Immature natural killer cell (primary cell): ENCODE measurements around the gene CACNG3. TPM values are rescaled to one million over a fixed set of nuclear protein-coding genes. Genes with fewer than 3 reads are reported as not detected.

ENCODE experiments used
- DNase-seq, 3 donors: peaks; one replicate each; pipeline ENCODE4 v3.0.0; 2022; ENCODE audit warnings: mixed read lengths in 1 of 3
- H3K27ac Mint-ChIP-seq, 6 donors: one replicate each; pipeline ENCODE4 v1.8.0; 2020; ENCODE audit warnings: mixed read lengths in 6 of 6, mild to moderate bottlenecking in 5 of 6, inconsistent platforms in 4 of 6, moderate library complexity in 3 of 6
- H3K27me3 Mint-ChIP-seq, 3 donors: one replicate each; pipeline ENCODE4 v1.8.0; 2020 to 2021; ENCODE audit warnings: low read depth in 3 of 3, mild to moderate bottlenecking in 3 of 3, mixed read lengths in 3 of 3, moderate library complexity in 3 of 3, inconsistent platforms in 1 of 3
- H3K36me3 Mint-ChIP-seq, 3 donors: one replicate each; pipeline ENCODE4 v1.8.0; 2020; ENCODE audit warnings: mixed read lengths in 3 of 3, inconsistent platforms in 2 of 3, mild to moderate bottlenecking in 2 of 3
- H3K4me1 Mint-ChIP-seq, 2 donors: one replicate each; pipeline ENCODE4 v1.8.0; 2020; ENCODE audit warnings: inconsistent platforms in 2 of 2, mild to moderate bottlenecking in 2 of 2, mixed read lengths in 2 of 2, moderate library complexity in 1 of 2
- H3K4me3 Mint-ChIP-seq, 5 donors: one replicate each; pipeline ENCODE4 v1.8.0; 2020; ENCODE audit warnings: mild to moderate bottlenecking in 5 of 5, mixed read lengths in 5 of 5, inconsistent platforms in 3 of 5, moderate library complexity in 3 of 5
- H3K9me3 Mint-ChIP-seq, 6 donors: one replicate each; pipeline ENCODE4 v1.8.0; 2020; ENCODE audit warnings: mild to moderate bottlenecking in 6 of 6, mixed read lengths in 6 of 6, inconsistent platforms in 4 of 6, moderate library complexity in 3 of 6
- polyA plus RNA-seq, 3 donors: library from polyadenylated mRNA; unstranded; fragments of 300-500 nt; fragmentation: Illumina TruSeq; gene quantifications; one replicate each; pipeline ENCODE4 v1.2.3, GENCODE V29; 2021

The CACNG3 gene
- polyA plus RNA-seq, 3 donors from 2014 or later = not detected

DNA sequence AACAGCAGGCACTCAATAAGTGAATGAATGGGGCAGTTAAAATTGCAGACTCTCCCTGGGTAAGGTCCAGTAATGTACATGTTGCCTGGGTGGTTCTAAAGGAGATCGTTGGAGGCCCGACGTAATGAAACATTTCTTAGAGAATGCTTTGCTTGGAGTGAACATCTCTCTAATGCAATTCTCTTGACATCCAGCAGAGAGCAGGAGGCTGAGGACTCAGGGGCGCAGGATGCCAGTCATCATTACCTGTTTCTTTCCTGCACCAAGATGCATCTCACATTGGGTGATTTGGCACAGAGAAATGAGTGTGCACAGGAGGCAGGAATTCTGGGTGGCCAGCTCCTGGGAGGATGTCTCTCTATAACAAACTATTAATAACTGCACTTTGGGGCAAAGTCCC lies 152.9 kb downstream of the CACNG3 start:
- no peak overlapping the region for H3K4me3 Mint-ChIP-seq

More for the DNA sequence above, 152.9 kb downstream of the CACNG3 start:
- Mint-ChIP-seq H3K27me3 (peaks cover 0 to 11% (median 4%) of the 10 kb centered on the region in 3 donors), H3K9me3 (no peaks in the 10 kb centered on the region), H3K4me1 (no peaks in the 10 kb centered on the region), H3K36me3 (no peaks in the 10 kb centered on the region), H3K27ac (no peak overlapping the region)
- no peak for DNase-seq
